GM19043 (cell line): ENCODE measurements around the gene TLL2.

ENCODE experiments used
- ATAC-seq: cut with Tn5 transposase; IDR thresholded peaks from one replicate; pipeline ENCODE4 v1.9.1; 2021; ENCODE audit warnings: low read depth; ENCODE audit not compliant: unreplicated experiment

Gene TLL2

GRCh38 chr10:96368971-96369370 is 144.8 kb downstream of the TLL2 start:
- ATAC-seq: no peak

- ATAC-seq: no peak
These were observed 146.3 kb downstream of the TLL2 start for GRCh38 chr10:96367470-96367869.

GRCh38 chr10:96366508-96366907 is 147.2 kb downstream of the TLL2 start:
- no peak for ATAC-seq

GRCh38 chr10:96365571-96365970 is 148.2 kb downstream of the TLL2 start:
- ATAC-seq: no peak

- no peak for ATAC-seq
These were observed 153.0 kb downstream of the TLL2 start for GRCh38 chr10:96360766-96361165.

GRCh38 chr10:96360331-96360730 is 153.4 kb downstream of the TLL2 start:
- no peak for ATAC-seq

GRCh38 chr10:96359616-96360015 is 154.1 kb downstream of the TLL2 start:
- ATAC-seq: no peak

GRCh38 chr10:96358851-96359540 is 154.7 kb downstream of the TLL2 start, which contains the start of gene OPALIN:
Gene OPALIN (minus strand): TSS chr10:96359002. CDS start chr10:96358896, 106 bp downstream.
- no peak for ATAC-seq

GRCh38 chr10:96357038-96357620 is 156.6 kb downstream of the TLL2 start:
- no peak for ATAC-seq

GRCh38 chr10:96352582-96352981 is 161.1 kb downstream of the TLL2 start:
- ATAC-seq: no peak

GRCh38 chr10:96352027-96352426 is 161.7 kb downstream of the TLL2 start:
- ATAC-seq: no peak

GRCh38 chr10:96346295-96346694 is 167.4 kb downstream of the TLL2 start:
- ATAC-seq: no peak

- no peak for ATAC-seq
These were observed 168.5 kb downstream of the TLL2 start for GRCh38 chr10:96345222-96345621.

GRCh38 chr10:96344178-96344577 is 169.5 kb downstream of the TLL2 start:
- no peak for ATAC-seq

- no peak for ATAC-seq
These were observed 171.3 kb downstream of the TLL2 start for GRCh38 chr10:96342402-96342801.

GRCh38 chr10:96341219-96342182 is 172.2 kb downstream of the TLL2 start:
- ATAC-seq: no peak

GRCh38 chr10:96339956-96340904 is 173.5 kb downstream of the TLL2 start:
- no peak for ATAC-seq

- ATAC-seq: no peak
These were observed 174.3 kb downstream of the TLL2 start for GRCh38 chr10:96339383-96339782.

- no peak for ATAC-seq
These were observed 175.3 kb downstream of the TLL2 start for GRCh38 chr10:96338279-96338925.

- no peak for ATAC-seq
These were observed 176.6 kb downstream of the TLL2 start for GRCh38 chr10:96337106-96337505.
